Ishikawa (cell line): ENCODE data around the gene DENND5A.

Experiments
- CEBPB ChIP-seq: IDR thresholded peaks from 2 replicates; pipeline ENCODE4 v1.6.1; 2012
- CREB1 ChIP-seq: IDR thresholded peaks from 2 replicates; pipeline ENCODE4 v1.6.1; 2012; ENCODE audit warnings: low read depth
- EGR1 ChIP-seq: IDR thresholded peaks from 2 replicates; pipeline ENCODE4 v1.6.1; 2012
- EP300 ChIP-seq: IDR thresholded peaks from 2 replicates; pipeline ENCODE4 v1.6.1; 2012; ENCODE audit warnings: borderline replicate concordance
- FOXM1 ChIP-seq: IDR thresholded peaks from 2 replicates; pipeline ENCODE4 v1.6.1; 2012; ENCODE audit warnings: low read depth, borderline replicate concordance
- NFIC ChIP-seq: IDR thresholded peaks from 2 replicates; pipeline ENCODE4 v1.6.1; 2012
- RAD21 ChIP-seq: IDR thresholded peaks from 2 replicates; pipeline ENCODE4 v1.6.1; 2012; ENCODE audit warnings: low read depth
- TAF1 ChIP-seq: IDR thresholded peaks from 2 replicates; pipeline ENCODE4 v1.6.1; 2012; ENCODE audit warnings: low read depth, mild to moderate bottlenecking
- TCF12 ChIP-seq: IDR thresholded peaks from 2 replicates; pipeline ENCODE4 v1.6.1; 2012; ENCODE audit warnings: low read depth
- TEAD4 ChIP-seq: IDR thresholded peaks from 2 replicates; pipeline ENCODE4 v1.6.1; 2012
- YY1 ChIP-seq: IDR thresholded peaks from 2 replicates; pipeline ENCODE4 v1.6.1; 2012; ENCODE audit warnings: low read depth
- ZBTB7A ChIP-seq: IDR thresholded peaks from 2 replicates; pipeline ENCODE4 v1.6.1; 2012; ENCODE audit warnings: low read depth
- TF ChIP-seq, protein P1 (sequence below): IDR thresholded peaks from 2 replicates; pipeline ENCODE4 v1.6.1; 2012
- TF ChIP-seq, protein P2 (sequence below): IDR thresholded peaks from 2 replicates; pipeline ENCODE4 v1.6.1; 2012; ENCODE audit warnings: low read depth, mild to moderate bottlenecking
- TF ChIP-seq, protein P3 (sequence below): IDR thresholded peaks from 2 replicates; pipeline ENCODE4 v1.6.1; 2012

The DENND5A gene

DNA sequence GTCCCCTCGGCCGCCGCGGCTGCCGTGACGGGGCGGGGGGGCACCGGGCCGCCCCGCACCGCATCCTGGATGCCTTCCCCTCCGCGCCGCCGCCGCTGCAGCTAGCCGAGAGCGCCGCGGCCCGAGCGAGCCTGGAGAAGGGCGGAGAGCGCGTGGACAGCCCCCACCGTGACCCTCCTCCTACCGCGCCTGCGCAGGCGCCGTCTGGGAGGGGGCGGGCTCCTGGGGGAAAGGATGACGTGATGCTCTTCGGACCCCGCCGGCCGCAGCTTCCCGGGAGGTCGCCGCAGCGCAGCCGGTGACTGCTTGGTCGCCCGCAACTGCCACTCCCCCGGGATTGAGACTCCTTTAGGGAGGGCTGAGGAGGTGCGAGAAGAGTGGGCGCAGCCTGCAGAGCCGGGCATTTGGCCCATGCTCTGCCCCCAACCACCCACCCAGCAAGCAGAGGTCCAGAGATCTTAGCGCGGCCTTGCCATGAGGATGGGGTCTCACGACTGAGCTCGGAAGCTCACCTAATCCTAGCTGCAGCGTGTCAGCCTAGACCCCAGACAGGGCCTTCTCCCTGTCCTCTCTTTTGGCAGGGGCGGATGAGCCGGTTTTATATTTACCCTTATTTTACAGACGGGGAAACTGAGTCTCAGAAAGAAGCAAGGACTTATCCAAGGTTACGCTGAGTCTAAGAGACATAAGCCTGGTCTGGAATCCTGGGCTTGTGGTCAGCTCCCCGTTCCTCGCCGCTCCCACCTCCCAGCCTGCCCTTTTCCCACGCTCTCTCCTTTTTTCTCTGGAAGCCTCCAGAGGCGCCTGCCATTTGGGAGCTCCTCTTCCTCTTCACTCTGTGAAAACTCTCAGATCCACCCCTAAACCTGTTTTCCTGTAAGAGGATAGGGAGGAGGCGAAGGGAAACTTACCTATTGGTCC lies at the start of gene DENND5A:
Gene DENND5A (minus strand): TSS at position 140 of the 921 bp plus-strand sequence. CDS start 281 bp downstream, outside the sequence.
- TF ChIP-seq, protein P1, sequence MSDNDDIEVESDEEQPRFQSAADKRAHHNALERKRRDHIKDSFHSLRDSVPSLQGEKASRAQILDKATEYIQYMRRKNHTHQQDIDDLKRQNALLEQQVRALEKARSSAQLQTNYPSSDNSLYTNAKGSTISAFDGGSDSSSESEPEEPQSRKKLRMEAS: peak; percentile 73
- TF ChIP-seq EGR1 (no peak; the same call in 1 of the 2 replicates), RAD21 (peak; percentile 19; the same call in 1 of the 2 replicates), ZBTB7A (peak; percentile 34; the same call in 1 of the 2 replicates), CREB1 (no peak)
- TF ChIP-seq, protein P2, sequence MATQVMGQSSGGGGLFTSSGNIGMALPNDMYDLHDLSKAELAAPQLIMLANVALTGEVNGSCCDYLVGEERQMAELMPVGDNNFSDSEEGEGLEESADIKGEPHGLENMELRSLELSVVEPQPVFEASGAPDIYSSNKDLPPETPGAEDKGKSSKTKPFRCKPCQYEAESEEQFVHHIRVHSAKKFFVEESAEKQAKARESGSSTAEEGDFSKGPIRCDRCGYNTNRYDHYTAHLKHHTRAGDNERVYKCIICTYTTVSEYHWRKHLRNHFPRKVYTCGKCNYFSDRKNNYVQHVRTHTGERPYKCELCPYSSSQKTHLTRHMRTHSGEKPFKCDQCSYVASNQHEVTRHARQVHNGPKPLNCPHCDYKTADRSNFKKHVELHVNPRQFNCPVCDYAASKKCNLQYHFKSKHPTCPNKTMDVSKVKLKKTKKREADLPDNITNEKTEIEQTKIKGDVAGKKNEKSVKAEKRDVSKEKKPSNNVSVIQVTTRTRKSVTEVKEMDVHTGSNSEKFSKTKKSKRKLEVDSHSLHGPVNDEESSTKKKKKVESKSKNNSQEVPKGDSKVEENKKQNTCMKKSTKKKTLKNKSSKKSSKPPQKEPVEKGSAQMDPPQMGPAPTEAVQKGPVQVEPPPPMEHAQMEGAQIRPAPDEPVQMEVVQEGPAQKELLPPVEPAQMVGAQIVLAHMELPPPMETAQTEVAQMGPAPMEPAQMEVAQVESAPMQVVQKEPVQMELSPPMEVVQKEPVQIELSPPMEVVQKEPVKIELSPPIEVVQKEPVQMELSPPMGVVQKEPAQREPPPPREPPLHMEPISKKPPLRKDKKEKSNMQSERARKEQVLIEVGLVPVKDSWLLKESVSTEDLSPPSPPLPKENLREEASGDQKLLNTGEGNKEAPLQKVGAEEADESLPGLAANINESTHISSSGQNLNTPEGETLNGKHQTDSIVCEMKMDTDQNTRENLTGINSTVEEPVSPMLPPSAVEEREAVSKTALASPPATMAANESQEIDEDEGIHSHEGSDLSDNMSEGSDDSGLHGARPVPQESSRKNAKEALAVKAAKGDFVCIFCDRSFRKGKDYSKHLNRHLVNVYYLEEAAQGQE: no peak

DNA sequence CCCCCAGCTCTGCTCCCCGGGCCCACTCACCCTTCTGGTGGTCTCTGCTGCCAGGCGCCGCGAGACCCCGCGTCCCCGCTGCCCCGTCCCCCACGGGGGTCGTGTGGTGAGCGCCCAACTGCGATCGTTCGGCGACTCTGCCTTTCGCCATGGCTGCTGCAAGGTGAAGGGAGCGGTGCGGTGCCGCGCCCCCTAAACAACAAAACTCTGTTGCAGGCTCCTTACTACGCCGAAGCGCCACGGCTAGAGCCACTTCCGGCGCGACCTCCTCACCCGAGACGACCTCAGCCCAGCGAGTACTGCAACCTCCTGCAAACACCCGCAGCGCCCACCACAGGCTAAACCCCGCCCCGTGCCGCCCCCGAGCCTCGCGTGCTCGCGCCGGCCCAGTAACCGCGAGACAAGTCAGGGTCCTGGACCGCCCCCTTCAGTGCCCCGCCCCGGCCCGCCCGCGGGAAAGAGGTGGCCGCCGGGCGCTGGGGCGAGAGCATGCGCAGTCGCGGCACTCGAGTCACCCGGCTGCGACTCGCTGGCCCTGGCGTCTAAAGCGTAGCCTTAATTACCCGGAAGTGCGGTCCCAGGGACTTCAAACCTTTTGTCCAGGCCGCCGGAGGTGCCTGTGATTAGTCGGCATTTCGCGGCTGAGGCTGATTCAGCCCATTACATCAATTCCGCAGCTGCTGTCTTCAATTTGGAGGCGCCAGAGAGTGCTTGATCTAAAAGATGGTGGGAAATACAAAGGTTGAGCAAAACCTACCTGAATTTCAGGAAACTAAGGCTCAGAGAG lies 49.3 kb upstream of the DENND5A start, which contains the start of gene TMEM41B:
Gene TMEM41B (minus strand): TSS at position 303 of the 787 bp plus-strand sequence. CDS start 152 bp downstream, at position 151.
- TF ChIP-seq, protein P2: no peak
- TF ChIP-seq YY1: peak; percentile 73; the same call in 1 of the 2 replicates
- TF ChIP-seq NFIC: no peak
- peak; percentile 59 for TF ChIP-seq TAF1
- peak; percentile 40; the same call in 1 of the 2 replicates for TF ChIP-seq TEAD4
- no peak for TF ChIP-seq RAD21
- TF ChIP-seq, protein P3, sequence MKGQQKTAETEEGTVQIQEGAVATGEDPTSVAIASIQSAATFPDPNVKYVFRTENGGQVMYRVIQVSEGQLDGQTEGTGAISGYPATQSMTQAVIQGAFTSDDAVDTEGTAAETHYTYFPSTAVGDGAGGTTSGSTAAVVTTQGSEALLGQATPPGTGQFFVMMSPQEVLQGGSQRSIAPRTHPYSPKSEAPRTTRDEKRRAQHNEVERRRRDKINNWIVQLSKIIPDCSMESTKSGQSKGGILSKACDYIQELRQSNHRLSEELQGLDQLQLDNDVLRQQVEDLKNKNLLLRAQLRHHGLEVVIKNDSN: no peak; the same call in 1 of the 2 replicates
- peak; percentile 30; the same call in 1 of the 2 replicates for TF ChIP-seq EGR1
- TF ChIP-seq ZBTB7A: peak; percentile 93
- TF ChIP-seq TCF12: peak; percentile 66; the same call in 1 of the 2 replicates
- no peak for TF ChIP-seq CEBPB
- TF ChIP-seq FOXM1: no peak
- TF ChIP-seq, protein P1: peak; percentile 55; the same call in 1 of the 2 replicates
- TF ChIP-seq CREB1: peak; percentile 67; the same call in 1 of the 2 replicates
- no peak for TF ChIP-seq EP300

DNA sequence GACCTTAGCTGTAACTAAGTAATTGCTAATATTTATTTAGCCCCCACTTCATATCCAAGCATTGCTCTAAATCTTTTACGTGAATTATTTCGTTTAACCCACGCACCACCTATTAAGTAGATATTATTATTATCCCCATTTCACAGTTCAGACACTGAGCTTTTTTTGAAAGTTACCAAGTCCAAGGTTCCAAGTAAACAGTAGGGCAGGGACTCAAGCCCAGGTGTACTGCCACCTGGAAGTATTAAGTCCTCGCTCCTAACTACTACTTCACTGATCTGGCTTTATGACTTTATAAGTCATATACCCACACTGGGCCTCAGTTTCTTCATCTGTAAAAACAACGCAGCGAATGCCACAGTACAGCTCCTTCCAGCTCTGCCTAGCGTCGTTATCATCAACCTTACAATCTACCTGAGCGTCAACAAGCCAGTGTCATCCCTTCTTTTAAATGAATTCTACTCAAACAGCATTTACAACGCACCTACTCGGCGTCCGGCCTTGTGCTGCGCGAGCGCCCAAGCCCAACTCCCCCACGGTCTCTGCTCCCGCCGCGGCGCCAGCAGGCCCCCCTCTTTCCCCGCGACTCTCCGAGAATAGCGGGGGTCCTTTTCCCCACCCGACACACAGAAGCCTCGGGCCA lies 48.6 kb upstream of the DENND5A start:
- TF ChIP-seq, protein P2: no peak
- TF ChIP-seq NFIC (no peak), TCF12 (no peak), EGR1 (no peak), CEBPB (no peak), TEAD4 (no peak), FOXM1 (no peak), ZBTB7A (no peak), RAD21 (no peak), YY1 (no peak), CREB1 (no peak), TAF1 (no peak), EP300 (no peak)
- TF ChIP-seq, protein P1: no peak
- TF ChIP-seq, protein P3: no peak
